NB4 (cell line): Measurements from ENCODE around the gene CREB5.

Experiments used
- DNase-seq: peaks from one replicate; pipeline ENCODE4 v3.0.0; 2010; ENCODE audit warnings: low read depth
- H3K4me3 ChIP-seq: one replicate; pipeline ENCODE4 v1.5.1; 2011; ENCODE audit warnings: mild to moderate bottlenecking, low read depth, low read length, moderate library complexity
- MYC ChIP-seq: IDR thresholded peaks from 2 replicates; pipeline ENCODE4 v1.6.1; 2011; ENCODE audit warnings: low read depth, low read length
- POLR2A ChIP-seq: IDR thresholded peaks from 2 replicates; pipeline ENCODE4 v1.6.1; 2011; ENCODE audit warnings: mild to moderate bottlenecking; ENCODE audit not compliant: insufficient read length; ENCODE audit errors: extremely low read depth
- TF ChIP-seq, protein P1 (sequence below): IDR thresholded peaks from one replicate; pipeline ENCODE4 v1.5.1; 2012; ENCODE audit warnings: low read depth, low read length
- TF ChIP-seq, protein P2 (sequence below): IDR thresholded peaks from 2 replicates; pipeline ENCODE4 v1.6.1; 2011; ENCODE audit warnings: low read depth, low read length

CREB5 gene

DNA sequence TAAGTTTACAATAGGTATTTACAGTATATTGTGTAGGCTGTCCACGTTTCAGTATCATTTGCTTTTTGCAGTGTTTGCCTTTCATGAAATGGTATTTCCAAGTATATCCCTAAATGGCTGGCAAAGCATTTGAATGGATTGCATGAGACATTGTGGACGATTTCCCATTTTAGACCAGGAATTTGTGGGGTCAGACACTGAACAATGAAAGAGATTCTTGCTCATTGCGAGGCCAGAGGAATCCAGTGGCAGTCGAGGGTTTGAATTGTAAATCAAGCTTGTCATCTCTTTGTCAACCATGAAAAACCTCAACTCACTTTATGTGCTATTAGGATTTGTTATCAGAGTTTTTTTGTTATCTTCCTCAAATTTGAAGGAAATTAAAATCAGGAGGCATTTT is 70.8 kb downstream of the CREB5 start:
- DNase-seq, result no peak
- no peak for TF ChIP-seq MYC
- TF ChIP-seq POLR2A, result no peak
- TF ChIP-seq, protein P1, sequence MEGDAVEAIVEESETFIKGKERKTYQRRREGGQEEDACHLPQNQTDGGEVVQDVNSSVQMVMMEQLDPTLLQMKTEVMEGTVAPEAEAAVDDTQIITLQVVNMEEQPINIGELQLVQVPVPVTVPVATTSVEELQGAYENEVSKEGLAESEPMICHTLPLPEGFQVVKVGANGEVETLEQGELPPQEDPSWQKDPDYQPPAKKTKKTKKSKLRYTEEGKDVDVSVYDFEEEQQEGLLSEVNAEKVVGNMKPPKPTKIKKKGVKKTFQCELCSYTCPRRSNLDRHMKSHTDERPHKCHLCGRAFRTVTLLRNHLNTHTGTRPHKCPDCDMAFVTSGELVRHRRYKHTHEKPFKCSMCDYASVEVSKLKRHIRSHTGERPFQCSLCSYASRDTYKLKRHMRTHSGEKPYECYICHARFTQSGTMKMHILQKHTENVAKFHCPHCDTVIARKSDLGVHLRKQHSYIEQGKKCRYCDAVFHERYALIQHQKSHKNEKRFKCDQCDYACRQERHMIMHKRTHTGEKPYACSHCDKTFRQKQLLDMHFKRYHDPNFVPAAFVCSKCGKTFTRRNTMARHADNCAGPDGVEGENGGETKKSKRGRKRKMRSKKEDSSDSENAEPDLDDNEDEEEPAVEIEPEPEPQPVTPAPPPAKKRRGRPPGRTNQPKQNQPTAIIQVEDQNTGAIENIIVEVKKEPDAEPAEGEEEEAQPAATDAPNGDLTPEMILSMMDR, result no peak
- TF ChIP-seq, protein P2, sequence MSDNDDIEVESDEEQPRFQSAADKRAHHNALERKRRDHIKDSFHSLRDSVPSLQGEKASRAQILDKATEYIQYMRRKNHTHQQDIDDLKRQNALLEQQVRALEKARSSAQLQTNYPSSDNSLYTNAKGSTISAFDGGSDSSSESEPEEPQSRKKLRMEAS, result no peak
- H3K4me3 ChIP-seq, result no peak overlapping the region

DNA sequence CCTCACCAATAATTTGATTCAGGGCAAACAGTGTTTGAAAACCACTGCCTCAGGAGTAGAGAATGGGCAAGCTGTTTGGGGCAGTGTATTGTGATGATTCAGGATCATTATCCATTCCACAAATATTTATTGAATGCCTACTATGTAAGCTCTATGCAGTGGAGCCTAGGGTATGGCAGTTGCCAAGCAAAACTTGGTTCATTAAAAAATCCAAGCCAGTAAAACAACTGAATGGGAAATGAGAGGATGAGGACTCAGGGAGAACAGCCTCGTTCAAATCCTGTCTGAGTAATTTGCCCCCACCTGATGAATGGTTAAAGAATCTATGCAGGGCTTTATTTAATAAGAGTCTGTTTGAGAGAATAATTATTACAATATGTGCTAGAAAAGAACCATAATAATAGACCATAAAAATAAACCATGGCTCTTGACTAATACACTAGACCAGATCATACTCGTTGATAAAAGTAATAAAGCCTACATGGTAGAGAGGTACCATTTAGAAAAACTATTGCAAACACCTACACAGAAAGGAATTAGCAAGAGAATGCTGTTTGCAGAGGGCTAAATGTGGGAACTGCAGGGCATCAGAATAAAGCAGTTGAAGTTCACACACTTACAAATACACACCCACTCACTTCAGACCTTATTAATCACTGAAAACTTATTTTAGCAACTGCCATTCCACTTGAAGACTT is 71.7 kb downstream of the CREB5 start:
- TF ChIP-seq, protein P1, result no peak
- TF ChIP-seq, protein P2, result no peak
- TF ChIP-seq MYC, result no peak
- TF ChIP-seq POLR2A, result no peak
- no peak overlapping the region for H3K4me3 ChIP-seq
- DNase-seq, result no peak

DNA sequence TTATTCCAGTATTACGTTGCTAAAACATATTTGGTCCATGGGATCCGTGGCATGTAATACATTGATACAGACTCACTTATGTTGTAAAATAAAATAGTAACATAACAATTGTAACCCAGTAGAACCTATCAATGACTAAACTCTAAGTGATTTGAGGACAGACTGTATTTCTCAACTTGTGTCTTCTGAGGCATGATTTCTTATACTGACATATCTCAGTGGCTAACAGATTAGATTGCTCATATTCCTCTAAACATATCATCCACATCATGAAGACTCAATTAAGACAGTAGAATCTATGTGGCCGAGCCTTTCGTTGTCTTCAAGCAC is 72.3 kb downstream of the CREB5 start:
- no peak for TF ChIP-seq POLR2A
- TF ChIP-seq, protein P1, result no peak
- no peak for DNase-seq
- H3K4me3 ChIP-seq, result no peak overlapping the region

DNA sequence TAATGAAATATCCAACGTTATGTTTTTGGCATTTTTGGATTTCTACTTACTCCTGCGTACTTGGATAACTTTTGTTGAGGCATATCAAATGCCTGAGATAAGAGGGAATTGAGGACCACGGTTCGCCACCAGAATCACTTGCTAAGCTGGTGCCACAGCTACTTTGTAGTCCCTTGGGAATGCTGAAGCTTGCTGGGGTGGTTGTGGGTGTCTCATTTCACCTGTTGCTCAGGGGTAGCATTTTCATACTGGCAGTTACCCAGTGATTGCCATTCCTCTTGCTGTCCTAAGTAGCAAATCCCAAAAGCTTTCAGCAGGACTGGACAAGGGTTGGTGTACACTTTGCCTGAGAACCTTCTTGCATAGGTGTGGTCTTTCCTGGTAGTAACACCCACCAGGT is 75.2 kb downstream of the CREB5 start:
- no peak for DNase-seq
- TF ChIP-seq, protein P2, result no peak
- TF ChIP-seq, protein P1, result no peak
- TF ChIP-seq POLR2A (no peak), MYC (no peak)

DNA sequence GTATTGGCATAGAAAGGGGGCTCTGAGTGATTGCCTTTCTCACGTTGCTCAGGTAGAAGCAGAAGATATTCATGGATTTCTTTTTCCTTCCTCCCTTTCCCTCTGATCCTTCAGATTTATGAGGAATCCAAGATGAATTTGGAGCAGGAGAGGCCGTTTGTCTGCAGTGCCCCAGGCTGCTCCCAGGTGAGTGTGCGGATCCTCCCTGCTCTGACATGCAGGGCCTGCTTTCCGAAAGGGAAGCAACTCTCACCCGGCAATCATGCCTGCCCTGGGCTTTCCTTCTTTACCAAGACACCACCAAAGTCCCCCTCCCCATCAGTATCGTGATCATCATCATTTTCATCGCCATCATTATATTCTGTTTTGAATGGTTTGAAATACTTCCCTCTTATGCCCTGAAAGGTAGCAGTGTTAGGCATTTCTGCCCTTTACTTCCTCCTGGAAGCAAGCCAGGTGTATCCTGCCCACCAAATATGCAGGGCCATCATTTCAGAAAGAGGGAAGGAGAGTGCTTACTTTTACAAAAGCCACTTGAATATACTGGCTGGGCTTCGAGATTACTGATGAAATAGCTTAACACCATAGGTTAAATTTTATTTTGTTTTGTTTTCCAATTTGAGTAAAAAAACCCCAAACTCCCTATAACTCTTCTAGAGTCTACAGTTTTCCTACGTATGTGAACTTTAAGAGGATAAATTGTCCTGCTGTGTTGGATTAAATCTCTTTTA is 75.9 kb downstream of the CREB5 start:
- no peak for DNase-seq
- no peak for TF ChIP-seq MYC
- no peak for TF ChIP-seq POLR2A
- TF ChIP-seq, protein P1, result no peak
- TF ChIP-seq, protein P2, result no peak
- H3K4me3 ChIP-seq, result no peak overlapping the region

More for the DNA sequence above, 75.2 kb downstream of the CREB5 start:
- H3K4me3 ChIP-seq, result no peak overlapping the region
